ENCODE measurements around the gene IGFN1. TPM values are rescaled to one million over a fixed set of nuclear protein-coding genes. Genes with fewer than 3 reads are reported as not detected.
A peak's percentile ranks its signal among the peaks of the same experiment; 100 is the strongest.

The IGFN1 gene
- total RNA-seq, 1 experiment from 2014 or later, result 0.34 TPM

- no peak for DNase-seq (ENCODE audit: low read depth)
Measured at GRCh38 chr1:201262963-201263608, 72.5 kb downstream of the IGFN1 start.

DNA sequence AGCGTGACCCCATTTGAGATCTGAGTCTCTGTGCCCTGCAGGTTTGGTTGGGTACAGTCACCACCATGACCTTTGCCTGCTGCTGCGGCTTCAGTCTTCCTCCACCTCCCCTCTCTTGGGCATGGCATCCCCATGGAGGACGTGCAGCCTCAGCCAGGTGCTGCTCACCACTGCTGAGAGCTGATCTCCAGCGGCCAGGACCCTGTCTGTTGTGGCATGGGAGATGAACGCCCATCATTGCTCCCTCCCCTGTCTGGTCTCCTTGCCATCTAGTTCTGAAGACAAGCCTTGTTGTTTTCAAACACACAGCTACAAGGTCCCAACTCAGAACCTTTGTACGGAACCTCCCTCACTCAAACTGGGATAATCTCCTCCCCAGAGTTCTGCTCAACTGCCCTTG, 73.4 kb downstream of the IGFN1 start:
- no peak for DNase-seq (ENCODE audit: low read depth)

DNA sequence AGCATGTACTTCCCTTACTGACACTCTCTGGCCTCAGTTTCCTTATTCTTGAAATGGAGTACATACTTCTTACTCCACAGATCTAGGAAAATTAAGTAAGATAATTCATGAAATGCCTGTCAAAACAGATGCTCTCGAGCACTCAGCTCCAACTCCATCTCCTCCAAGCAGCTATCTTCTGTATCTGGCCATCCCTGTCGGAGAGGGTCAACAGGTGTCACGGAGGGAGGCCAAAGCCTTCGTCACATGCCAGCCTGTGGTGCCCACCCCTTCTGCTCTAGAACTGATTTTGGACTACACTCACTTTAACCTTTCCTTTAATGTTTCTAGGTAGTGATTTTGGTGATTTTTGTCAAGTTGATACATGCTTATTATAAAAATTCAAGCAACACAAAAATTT, 73.9 kb downstream of the IGFN1 start:
- DNase-seq (ENCODE audit: low read depth), result no peak

GRCh38 chr1:201265756-201266155, 75.1 kb downstream of the IGFN1 start:
- DNase-seq (ENCODE audit: low read depth), result no peak

GRCh38 chr1:201266276-201266675, 75.7 kb downstream of the IGFN1 start:
- DNase-seq (ENCODE audit: low read depth), result no peak

GRCh38 chr1:201266774-201267173, 76.2 kb downstream of the IGFN1 start:
- peak; percentile 84 for DNase-seq (ENCODE audit: low read depth)

- peak; percentile 85 for DNase-seq (ENCODE audit: low read depth)
Measured at GRCh38 chr1:201267481-201268229, 77.0 kb downstream of the IGFN1 start.

DNA sequence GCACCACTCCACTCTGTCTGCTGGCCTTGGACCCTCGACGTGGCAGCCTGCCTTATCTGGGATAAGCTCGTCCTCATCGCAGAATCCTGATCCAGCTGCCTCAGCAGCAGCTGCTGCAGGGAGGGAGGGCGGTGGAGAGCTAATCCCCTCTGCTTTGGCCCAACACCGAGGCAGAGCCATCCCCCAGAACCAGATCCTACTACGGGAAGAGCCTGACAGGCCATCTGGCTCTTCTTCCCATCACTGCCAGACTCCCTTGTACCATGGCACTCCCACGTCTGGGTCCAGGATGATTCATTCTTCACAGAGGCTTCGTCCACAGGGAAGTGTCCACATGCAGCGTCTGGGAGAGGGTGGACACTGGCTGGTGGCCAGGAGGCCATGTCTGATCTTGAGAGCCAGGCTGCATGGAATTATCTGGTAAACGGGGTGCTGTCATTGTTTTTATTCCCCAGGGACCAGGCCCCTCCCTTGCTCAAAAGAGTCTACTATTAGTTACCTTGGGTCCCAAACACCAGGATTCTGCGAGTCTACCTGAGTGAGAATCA, 78.1 kb downstream of the IGFN1 start:
- peak; percentile 91 for DNase-seq (ENCODE audit: low read depth)

GRCh38 chr1:201269281-201269680, 78.7 kb downstream of the IGFN1 start:
- no peak for DNase-seq (ENCODE audit: low read depth)

- DNase-seq (ENCODE audit: low read depth), result no peak
Measured at GRCh38 chr1:201269900-201270410, 79.3 kb downstream of the IGFN1 start.

GRCh38 chr1:201270616-201271390, 80.2 kb downstream of the IGFN1 start:
- DNase-seq (ENCODE audit: low read depth), result no peak

- no peak for DNase-seq (ENCODE audit: low read depth)
Measured at GRCh38 chr1:201272799-201273198, 82.2 kb downstream of the IGFN1 start.

DNA sequence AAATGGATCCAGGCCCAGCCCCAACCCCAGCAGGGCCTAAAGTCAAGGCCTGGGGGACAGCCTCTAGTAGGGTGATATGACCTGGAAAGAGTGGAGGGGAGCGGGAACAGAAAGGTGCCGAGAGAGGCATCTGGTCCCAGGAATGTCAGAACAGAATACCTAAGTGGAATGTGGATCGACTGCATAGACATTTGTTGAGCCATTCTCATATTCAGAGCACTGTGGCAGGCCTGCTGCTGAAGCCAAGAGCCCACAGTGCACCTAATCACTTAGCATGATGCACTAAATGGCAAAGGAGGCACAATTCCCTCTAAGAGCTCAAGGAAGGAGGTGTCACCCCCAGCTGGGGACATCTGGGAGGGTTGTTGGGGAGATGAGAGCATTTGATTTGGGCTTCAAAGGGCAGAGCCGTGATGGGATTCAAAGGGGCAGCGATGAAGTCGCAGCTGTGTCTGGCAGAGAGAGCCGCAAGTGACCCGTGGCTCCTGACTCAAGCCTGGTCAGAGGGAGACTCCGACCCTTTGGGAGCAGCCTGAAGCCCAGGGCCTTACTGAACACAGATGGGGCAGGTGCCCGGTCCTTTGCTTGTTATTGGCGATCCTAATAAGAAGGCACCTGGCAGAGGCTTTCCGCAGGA, 84.1 kb downstream of the IGFN1 start:
- no peak for DNase-seq (ENCODE audit: low read depth)

- peak; percentile 97 for DNase-seq (ENCODE audit: low read depth)
Measured at GRCh38 chr1:201275253-201275666, 84.6 kb downstream of the IGFN1 start.

DNA sequence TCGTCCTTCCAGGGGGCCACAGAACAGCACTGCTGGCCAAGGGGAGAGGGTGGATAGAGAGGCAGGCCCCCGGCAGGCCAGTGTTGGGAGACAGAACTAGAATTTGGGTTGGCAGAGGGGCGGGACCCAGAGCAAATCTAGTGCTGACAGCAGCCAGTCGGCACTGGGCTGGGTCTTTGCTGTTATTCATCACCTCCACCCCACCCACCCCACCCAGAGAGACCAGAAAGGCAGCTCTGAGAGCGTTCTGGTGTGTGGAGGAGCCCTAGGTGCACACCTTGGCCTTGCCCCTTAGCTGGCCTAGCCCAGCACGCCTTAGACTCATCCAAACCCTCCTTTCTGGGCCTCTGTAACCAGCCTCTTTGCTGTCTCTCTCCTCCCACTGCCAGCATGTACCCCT, 86.3 kb downstream of the IGFN1 start:
- no peak for DNase-seq (ENCODE audit: low read depth)

DNA sequence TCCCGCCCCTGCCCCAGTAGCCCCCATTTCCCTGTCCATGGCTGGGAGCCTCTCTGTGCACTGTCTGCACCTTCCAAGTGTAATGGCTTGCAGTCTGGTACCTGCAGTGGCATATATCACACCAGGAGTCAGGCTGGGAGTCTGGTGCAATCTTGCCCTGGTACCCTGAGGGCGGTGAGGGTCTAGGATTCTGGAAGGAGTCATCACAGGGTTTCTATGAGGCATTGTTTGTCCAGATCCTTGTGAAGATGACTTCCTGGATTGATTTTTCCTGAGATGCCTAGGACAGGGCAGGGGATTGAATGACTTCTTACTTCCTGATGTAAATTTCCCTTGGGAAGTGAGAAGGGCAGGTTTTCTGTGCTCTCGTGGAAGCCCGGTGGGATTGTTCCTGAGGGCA, 86.8 kb downstream of the IGFN1 start:
- DNase-seq (ENCODE audit: low read depth), result no peak

Other genes starting within 250 kb of the IGFN1 start
- under 0.01 and 0.06 TPM in 2 replicates for gene KIF21B, start 167.1 kb upstream of the IGFN1 start, total RNA-seq (2014; rRNA removed)
- gene CACNA1S, start 78.4 kb upstream of the IGFN1 start, total RNA-seq (2014; rRNA removed), result 0.17 TPM in 1 of 2 replicates, not detected in the other
- gene ASCL5, start 63.6 kb upstream of the IGFN1 start, total RNA-seq (2014; rRNA removed), result not detected in 2 replicates
- gene TMEM9, start 36.4 kb upstream of the IGFN1 start, total RNA-seq (2014; rRNA removed), result 105 and 114 TPM in 2 replicates
- not detected in 2 replicates for gene PKP1, start 92.7 kb downstream of the IGFN1 start, total RNA-seq (2014; rRNA removed)
- 62.1 and 156 TPM in 2 replicates for gene TNNT2, start 186.9 kb downstream of the IGFN1 start, total RNA-seq (2014; rRNA removed)
- 0.64 and 2.2 TPM in 2 replicates for gene LAD1, start 208.5 kb downstream of the IGFN1 start, total RNA-seq (2014; rRNA removed)
- gene TNNI1, start 230.9 kb downstream of the IGFN1 start, total RNA-seq (2014; rRNA removed), result 1.7 and 25.7 TPM in 2 replicates